Stimulated activated CD4-positive, alpha-beta T cell treated with anti-CD3 and anti-CD28 coated beads, Interleukin-2, amount 100 ng/mL, for 48 hours (primary cell): ENCODE data around the gene TBX1.

ENCODE experiments used
- DNase-seq, 2 donors: peaks; one replicate each; pipeline ENCODE4 v3.0.0-alpha.2; 2020

The TBX1 gene

DNA sequence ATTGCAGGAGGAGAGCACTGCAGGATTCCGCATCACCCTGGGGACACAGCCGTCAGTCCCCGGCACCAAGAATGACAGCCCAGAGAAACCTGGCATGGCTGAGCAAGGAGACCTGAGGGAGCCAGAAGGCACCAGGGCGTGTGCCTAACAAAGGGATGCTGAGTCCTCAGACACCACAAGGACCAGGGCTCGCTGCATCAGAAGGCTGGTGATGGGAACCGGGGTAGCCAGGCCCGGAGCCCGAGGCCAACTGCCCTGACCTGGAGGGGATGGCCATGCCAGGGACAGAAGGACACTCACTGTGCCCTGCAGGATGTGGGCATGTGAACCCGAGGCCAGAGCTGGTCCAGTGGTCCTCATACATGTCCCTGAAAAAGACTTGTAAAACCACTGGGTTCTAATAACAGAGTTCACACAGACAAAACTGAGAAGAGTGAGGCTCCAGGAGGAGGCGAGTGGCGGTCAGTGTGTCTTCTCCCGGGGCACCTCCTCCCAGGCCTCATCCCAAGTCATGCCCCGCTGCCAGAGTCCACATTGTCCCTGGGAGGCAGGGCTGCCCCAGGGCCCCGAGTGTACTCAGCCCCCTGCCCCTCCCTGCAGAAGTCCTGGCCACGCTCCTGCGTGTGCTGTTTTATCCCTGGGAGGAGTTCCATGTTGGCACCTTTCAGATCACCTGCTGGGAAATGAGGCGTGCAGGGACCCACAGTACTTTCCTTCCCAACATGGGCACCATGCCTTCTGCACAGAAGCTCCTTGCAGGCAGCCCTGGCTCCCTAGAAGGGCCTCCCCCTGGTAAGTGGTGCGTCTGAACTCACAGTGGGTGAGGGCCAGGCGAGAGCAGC lies 42.5 kb downstream of the TBX1 start:
- DNase-seq = no peak

DNA sequence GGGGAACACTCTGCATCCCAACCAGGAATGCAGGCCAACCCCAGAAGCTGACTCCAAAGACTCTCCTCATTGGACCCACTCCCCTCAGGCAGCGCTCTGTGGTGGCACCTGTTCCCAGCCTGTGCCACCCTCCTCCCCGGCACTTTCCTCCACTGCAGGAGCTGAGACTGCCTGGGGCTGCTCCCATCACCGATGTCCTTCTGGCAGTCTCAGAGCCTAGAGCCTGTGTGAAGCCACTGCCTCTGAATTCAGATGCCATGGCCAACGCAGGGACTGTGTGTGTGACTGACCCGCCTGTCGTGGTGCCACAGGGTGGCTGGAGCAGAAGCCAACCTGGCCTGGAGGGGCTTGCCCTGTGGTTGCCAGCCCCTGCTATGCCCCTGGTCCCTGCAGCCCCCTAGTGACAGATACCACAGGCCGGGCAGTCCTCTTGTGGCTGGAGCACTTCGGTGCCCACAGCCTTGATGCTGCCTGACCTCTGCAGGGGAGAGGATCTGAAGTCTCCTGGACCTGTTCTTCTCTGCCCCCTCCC lies 43.2 kb downstream of the TBX1 start:
- DNase-seq = no peak

DNA sequence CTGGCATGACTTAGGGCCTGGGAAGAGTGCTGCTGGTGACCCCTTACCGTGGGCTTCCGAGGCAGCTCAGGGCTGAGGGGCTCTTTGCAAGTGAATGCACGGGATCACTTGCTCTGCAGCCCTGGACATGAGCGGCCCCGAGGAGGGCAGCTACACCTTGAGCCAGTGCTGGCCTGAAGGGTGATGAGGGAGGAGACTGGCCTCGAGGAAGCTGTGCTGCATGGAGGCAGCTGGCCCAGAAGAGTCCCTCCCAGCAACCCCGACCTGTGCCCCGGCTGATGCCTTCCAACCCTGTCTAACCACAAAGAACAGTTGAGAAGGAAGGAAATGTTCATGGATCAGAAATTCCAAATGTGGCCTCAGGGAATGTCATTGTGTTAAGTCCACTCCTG lies 45.2 kb downstream of the TBX1 start:
- DNase-seq = no peak

DNA sequence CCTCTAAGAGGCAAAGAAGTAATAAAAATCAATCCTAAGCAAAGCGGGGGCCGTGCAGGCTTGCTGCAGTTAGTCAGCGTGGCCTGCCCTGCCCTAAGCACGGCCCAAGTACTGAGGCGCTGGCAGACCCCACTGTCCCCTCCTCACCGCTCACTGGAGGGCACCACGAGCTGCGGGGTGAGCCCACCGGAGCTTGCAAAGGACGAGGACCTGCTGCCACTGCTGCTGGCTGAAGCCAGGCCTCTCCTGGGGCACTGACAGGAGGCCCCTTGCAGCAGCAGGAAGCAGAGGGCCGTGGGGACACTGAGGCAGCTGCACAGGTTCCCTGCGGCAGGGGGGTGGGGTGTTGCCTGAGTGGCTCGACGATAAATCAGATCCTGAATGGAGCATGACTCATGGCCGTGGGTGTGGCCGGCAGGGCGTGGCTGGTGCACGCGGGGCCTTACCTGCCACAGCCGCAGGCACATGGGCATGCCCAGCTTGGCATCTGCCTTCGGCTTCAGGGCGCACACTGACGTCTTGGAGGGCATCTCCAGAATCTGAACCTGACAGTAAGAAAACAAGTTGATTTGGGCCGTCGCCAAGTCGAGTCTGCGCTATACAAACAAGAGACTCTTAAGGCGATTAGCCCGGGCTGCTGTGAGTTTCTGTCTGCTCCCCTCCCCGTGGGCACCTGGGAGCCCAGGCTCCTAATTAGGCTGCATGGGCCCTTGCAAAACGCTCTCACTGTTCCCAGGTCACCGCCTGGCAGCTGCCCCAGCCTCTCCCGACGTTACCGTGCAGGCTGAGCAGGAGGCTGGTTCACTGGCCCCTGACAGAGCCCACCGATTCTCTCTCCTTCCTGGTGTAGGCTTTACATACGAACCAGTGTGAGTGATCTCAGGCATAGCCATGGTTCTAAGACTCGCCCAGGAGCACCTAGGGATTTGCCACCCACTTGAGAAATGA lies 45.9 kb downstream of the TBX1 start:
- no peak for DNase-seq

DNA sequence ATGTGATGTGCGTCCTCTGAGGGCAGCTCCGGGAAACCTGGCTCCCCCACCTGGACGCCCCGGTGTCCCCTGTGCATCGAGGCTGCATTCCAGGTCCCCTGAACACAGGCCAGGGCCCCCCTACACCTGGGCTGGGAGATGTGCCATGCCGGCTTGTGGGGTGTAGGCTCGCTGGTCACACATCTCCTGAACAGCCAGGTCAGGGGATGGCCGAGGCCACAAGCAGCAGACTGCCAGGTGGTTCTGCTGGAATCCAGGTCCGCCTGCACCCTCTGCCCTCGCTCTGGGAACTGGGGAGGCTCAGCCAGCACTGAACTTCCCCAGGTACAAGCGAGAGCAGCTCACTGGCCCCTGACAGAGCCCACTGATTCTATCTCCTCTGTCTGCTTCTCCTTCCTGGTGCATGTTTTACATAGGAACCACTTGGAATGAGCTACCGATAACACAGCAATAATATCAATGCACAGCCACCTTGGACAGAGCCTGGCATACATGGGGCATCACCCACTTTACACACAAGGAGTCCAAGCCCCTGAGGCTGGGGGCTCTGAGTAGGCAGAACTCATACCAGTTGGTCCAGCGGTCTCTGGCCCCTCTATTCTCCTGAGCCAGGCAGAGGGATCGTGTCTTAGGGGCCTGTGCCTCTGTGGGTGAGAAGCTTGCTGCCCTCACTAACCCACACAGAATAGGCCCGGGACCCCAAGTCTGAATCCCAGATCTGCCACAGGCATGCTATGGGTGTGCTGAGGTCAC lies 46.8 kb downstream of the TBX1 start:
- DNase-seq = no peak

DNA sequence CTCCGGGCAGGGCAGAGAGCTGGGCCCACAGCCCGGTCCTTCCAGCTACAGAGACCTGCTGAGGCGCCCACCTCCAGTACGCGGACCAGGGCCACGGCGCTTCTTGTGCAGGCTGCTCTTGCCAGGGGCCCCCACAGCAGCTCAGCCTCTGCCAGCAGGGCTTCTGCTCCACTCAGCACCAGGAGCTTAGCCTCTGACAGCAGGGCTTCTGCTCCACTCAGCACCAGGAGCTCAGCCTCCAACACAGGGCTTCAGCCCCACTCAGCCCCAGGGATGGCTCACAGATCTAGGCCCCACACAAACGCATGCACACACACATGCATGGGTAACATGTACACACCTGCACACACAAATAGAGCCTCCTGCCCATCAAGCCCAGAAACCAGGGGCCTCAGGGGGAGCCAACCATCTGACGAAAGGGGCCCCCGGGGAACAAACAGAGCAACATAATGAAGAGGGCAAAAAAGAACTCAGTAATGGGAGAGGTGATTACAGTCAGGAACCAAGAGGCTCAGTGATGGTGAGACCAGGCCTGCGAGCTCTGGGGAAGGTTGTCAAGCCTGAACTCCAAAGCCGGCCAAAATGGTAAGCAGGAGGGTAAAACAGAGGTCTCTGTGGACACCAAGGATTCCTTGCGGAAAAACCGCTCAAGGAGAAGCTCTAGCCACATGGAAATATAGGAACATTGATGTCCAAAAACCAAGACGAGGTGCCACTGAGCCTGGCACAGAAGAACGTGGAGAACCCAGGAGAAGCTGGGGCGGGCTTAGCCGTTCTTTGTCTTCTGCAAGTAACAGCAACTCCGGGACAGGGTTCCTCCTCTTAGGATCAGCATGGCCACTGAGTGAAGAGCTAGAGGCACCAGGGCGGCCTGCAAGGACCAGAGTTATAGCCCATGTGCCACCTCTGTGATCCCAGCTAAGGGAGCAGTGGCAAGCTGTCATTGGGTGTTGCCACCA lies 47.6 kb downstream of the TBX1 start:
- DNase-seq = no peak

DNA sequence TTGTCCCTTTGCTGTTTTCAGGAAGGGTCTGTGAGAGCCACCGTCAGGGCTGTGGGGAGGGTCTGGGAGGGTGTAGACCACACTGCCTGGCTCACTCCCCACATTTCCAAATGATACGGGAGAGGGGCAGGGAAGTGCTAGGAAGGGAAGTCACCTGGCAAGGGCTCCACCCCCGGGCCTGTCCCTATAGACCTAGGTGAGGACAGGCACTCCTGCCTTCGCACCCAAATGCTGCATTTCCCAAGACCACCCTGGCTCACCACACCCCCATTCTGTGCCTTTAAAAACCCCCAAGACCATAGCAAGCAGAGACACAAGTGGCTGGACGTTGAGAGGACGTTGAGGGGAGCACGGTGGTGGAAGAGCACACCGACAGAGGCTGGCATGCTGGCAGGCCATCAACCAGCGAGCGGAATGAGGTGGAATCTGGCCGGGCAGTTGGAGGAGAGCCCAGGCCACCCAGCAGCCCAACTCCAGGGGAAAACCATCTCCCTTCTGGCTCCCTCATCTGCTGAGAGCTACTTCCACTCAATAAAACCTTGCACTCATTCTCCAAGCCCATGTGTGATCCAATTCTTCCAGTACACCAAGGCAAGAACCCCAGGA lies 48.4 kb downstream of the TBX1 start:
- no peak for DNase-seq

DNA sequence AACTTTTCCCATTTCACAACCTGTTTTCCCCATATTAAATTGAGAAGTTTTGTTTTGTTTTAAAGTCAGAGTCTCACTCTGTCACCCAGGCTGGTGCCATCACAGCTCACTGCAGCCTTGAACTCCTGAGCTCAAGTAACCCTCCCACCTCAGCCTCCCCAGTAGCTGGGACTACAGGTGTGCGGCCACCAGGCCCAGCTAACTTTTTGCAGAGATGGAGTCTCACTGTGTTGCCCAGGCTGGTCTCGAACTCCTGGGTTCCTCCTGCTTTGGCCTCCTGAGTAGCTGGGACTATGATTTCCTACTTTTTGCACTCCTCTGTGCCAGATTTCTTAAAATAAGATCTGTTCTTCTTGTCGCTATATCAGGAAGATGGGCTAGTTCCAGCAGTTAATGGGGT lies 49.2 kb downstream of the TBX1 start:
- no peak for DNase-seq

DNA sequence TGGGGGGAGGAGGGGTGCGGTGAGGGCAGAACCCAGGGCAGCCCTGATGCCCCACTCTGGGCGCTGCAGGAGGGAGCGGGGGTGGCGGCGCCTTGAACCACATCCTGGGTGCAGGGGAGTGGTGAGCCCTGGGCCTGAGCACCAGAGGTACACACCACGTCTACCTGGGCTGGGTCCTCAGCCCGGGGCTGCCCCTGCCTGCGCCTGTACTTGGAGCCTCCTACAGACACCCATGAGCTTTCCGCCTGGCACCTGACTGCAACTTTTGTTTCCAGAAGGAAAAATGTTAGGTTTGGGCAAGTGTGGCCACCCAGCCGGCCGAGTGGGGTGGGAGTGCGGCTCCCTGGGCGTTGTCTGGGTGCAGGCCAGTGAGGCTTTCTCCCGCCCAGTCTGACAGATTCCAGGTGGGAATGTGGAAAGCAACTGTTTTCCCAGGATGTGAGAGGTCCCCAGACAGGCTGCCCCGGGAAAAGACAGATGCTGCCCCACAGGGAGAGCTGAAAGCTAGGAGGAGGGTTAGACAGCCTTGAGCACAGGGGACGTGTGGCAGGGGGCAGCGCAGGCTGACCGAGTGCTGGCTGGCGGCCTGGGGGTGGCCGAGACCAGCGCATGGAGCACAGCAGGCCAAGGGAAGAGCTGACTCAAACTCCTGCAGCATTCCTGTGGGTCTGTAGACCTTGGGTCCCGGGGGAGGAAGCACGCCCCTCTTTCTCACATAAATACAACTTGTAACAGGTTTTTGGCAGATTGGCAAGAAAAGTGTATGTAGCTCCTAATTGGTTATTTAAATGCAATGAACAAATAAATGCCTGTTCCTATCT lies 50.0 kb downstream of the TBX1 start:
- no peak for DNase-seq

DNA sequence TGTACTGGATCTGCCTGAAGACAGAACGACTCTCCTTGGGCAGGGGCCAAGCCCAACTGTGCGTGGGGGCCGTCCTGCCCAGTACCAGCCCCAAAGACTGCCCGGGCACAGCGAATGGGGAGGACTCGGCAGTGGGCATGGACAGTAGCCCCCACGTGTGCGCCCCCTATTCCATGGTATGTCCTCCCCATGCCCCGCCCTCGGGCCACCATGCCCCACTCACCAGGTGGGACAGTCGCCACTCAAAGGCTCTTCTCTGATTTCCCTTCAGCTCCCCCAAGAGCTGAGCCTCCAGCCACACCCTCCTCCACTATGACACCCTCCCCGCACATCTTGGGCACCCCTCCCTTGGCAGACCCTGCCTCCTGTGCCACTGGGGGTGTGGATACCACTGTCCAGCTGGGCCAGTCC lies 50.6 kb downstream of the TBX1 start:
- DNase-seq = no peak

DNA sequence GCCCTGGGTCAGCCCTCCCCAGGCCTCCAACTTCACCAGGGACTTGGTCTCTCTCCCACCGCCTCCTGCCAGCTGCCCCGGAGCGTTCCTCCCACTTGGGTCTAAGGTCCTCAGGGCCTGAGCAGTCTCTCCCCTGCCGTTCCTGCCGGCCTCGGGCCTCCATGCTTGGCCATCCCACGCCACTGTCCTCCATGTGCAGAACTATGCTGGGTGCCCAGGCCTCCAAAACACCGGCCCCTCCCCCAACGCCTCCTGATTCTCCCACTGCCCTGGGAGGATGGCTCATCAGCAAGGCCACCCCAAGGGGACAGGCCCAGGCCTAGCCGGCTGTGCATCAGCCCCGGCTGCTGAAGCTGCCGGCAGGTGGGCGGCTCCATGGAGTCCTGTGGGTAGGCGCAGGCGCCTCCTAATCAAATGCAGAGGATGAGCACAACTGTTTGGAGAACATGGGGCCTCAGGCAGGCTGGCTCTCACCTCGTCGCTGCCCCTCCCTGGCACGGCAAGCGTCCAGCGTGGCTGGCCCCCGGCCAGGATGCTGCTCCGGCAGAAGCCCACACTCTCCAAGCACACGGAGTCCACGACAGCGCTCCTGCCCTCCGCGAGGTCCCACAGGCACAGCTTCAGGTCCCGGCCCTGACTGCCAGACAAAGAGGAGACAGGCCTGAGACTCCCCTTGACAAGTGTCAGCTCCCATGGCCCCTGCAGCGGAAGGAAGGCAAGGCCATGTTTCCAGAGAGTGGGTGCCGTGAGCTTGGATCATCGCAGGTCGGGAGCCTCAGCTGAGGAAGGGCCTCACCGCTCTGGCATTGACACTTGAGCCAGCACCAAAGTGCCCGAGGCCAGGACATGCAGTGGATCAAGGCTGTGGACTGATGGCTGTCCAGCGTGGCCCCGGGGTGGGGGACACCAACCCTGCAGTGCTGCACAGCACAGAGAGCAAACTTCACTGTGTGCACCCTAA lies 51.5 kb downstream of the TBX1 start:
- DNase-seq = no peak

DNA sequence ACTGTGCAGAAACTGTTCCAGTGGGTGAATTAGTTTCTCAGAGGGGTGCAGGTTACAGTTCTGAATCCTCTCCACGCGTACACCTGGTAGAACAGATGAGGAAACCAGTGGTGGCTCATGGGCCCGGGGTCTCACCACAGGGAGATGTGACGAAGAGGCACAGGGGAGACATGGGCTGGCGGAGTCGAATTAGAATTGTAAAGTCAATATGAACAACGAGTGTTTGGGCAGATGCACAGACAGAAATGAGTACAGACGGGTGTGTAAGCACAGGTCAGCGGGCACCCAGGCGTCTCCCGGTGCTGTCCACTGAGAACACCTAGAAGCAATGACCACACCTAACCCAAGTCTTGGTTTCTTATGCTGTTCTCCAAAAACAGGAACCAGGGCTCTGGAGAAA lies 52.3 kb downstream of the TBX1 start:
- no peak for DNase-seq

DNA sequence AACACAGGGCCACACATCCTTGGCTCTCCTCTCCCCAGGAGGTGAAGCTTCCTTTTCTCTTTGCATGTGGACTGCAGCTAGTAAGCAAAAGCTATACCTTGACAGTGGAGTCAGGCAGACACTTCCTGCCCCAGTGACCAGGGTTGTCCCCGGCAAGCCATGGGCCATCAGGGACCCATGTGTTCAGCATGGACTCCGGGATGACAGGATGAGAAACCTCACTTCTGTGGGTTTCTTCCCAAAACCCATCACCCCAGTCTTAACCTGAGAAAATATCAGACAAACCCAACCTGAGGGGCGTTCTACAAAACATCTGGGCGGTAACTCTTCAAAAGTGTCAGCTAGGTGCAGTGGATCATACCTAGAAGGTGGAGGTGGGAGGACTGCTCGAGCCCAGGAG lies 53.9 kb downstream of the TBX1 start:
- no peak for DNase-seq

DNA sequence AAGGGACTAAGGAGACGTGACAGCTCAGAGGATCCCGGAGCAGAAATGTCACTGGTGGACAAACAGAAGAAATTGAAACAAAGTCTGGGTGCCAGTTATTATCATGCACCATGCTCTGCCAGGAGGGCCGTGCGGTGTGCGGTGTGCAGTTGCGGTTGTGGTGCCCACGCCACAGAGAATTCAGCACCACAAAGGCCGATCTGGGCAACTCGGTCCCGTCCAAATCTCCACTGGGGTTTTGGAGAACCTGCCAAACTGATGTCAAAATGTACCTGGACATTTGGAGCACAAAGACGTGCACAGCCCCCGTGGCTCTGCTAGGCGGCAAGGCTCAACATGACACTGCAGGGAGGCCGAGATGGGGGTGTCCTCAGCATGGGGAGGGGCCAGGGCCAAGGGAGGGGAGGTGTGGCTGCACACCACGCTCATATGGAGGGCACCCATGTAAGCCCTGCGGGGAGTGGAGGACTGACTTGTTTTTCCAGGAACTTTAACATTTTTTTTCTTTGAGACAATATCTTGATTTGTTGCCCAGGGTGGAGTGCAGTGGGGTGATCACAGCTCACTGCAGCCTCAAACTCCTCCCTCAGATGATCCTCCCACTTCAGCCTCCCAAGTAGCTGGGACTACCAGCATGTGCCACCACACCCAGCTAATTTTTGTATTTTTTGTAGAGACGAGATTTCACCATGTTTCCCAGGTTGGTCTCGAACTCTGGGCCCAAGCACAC lies 54.7 kb downstream of the TBX1 start:
- DNase-seq = no peak

DNA sequence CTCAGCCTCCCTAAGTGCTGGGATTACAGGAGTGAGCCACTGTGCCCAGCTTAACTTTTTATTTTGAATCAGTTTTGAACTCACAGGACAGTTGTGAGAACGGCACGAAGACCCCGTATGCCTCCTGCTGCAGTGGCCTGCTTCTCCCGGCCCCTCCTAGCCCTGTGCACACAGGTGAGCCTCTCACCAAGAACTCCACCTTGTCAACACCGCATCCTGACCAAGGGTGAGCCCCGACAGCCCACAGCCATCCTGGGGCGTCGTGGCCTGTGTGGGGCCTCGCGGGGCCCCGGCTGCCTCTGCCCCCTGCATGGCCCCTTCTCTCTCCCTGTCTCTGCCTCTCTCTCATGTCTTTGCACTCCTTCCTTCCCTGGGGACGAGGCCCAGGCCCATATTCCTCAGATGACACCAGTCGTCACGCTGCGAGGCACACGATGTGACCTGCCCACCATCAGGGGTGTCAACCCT lies 55.3 kb downstream of the TBX1 start:
- no peak for DNase-seq

DNA sequence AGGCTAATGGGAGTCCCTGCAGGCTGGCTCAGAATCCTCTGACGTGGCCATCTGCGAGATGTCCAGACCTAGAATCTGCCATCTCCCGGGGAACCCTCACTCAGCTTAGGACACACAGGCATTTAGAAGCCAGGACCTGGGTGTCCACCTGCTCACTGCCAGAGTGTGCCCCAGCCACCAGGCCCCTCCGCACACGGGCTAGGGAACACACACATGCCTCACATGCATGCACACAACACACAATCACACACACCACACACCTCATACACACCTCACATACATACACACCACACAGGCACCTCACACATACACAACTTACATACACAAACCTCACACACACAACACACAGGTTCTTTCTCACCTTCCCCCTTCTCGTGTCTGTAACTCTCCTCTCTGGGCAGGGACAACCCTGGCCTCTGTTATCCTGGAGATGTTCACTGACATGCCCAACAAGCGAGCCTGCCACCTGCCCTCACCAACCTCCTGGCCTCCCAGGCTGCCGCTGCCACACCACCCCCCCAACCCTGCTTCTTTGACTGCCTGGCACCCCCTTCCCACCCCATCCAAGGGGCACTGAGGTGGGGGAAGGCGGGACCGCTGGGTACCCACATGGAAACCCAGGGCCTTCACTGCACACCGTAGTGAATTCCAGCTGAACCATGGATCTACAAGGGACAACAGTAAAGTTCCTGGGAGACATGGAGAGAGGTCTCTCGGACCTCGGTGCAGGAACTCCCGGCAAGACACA lies 56.0 kb downstream of the TBX1 start:
- no peak for DNase-seq
